GM18508 (cell line): ENCODE measurements around the gene NOP9.
"Not testable (repeated sequence)": the region's sequence is repeated elsewhere in the genome, so short reads cannot be mapped to it uniquely, and the experiment has no call there.

Experiments
- ATAC-seq: cut with Tn5 transposase; IDR thresholded peaks from one replicate; pipeline ENCODE4 v1.9.1; 2021; ENCODE audit warnings: moderate number of reproducible peaks; ENCODE audit not compliant: insufficient read depth, unreplicated experiment

NOP9 gene

DNA sequence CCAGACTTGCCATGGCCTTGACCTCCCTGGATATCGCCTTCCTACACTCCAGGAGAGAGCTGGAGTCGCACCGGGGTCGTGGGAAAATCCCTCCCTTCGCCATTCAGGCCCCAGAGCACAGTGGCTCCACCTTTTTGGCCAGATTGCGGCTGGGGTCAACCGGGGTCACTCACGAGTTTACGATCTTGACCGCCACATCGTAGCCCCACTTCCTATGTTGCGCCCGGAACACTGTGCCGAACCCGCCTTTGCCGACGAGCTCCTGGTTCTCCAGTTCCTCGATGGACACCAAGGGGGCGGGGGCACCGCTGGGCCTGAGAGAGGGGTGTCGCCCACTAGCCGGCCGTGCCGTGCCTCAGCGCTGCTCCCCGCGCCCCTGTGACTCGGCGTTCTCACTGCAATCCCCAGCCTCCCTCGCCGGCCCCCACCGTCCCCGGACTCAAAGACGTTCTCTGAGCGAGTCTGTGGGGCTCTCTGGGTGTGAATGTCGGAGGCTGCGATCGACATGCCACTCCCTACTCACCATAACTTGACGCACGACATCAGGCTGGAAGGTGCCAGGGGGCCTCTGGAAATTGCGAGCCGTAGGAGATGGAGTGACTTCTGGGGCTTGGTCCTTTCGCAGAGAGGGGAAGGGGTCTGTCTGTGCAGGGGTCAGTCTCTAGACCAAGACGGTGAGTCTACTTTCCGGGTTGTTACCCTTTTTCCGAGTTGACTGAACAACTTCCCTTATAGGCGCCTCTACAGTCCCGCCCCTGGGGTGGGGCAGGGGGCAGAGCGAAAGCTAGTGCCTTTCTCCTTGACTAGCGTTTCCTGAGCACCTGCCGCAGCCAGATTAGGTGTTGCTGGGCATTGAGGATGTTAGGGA, 39.9 kb downstream of the NOP9 start, which contains the start of gene RIPK3:
RIPK3 (minus strand) TSS at position 708 of the 868 bp plus-strand sequence; CDS start at position 543, 165 bp downstream.
- ATAC-seq = no peak

DNA sequence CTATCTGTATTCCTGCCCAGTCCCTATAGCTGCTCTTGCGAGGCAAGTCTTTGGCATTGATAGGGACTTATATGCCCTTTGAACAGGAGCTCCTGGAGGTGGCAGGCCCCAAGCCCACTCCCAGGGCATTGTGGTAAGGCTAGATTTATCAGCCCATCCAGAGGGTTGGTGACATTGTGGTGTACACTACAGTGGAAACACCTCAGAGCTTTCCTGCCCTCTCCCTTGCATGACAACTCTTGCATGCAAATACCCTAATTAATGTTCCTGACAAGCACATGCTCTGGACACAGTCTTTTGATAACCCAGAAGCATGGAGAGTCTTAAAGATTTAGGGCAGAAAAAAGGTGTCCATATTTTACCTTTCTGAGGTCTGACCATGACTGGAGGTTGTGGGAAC, 41.0 kb downstream of the NOP9 start:
- no peak for ATAC-seq

DNA sequence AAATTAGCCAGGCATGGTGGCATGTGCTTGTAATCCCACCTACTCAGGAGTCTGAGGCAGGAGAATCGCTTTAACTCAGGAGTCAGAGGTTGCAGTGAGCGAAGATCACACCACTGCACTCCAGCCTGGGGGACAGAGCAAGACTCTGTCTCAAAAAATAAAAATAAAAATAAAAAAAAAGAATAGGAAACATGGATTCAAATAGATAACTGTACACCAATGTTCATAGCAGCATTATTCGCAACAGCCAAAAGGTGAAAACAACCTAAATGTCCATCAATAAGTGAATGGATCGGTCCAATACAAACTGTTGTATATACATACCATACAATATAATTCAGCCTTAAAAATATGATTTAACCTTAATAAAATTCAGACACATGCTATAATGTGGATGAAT, 43.2 kb downstream of the NOP9 start:
- no peak for ATAC-seq

DNA sequence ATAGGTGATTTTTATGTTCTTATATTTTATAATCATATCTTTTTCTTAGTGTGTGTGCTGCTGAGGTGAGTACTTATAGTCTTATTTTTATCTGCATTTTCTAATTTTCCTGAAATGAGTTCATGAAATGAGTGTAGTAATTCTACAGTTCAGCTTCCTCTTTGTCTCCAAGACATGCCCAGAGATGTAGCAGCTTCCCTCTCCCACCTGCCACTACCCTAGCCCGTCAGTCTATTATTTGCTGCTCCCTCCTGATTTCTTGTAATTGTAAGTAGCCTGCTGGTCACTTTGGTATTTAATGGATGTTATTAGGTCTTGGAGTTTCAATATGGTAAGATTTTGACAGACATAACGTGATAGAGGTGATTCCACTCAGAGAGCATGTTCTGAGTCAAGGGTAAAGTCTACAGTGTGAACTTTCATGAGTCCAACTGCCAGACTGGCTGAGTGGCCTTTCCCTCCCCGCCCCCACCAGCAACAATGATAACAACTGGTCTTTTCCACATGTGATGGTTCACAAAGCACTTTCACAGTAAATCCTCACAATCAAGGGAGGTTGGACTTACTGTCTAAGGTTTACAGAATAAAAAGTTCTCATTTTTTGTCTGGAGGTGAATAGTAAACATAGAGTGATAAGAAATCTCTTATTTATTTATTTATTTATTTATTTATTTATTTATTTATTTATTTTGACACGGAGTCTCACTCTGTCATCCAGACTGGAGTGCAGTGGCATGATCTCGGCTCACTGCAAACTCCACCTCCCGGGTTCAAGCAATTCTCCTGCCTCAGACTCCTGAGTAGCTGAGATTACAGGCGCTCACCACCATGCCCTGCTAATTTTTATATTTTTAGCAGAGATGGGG, 44.4 kb downstream of the NOP9 start:
- no peak for ATAC-seq

DNA sequence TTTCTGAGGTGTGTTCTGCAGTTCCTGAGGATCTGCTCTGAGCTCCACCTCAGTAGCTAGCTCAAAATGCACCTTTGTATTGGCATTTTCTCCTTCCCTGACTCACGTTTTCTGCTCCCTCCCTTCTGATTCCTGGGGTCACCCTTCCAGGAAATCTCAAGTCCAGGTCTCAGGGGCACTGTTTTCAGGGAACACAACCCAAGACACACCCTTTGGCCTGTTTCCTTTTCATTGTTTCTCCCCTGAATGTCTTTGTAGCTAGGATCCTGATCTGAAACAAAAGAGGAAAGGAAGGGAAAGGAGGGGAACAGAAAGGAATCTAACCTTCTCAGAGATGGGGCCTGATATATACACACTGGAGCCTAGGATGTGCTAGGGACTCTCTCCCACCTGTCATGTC, 47.5 kb downstream of the NOP9 start:
- no peak for ATAC-seq

GRCh38 chr14:24348186-24348585, 48.5 kb downstream of the NOP9 start:
- ATAC-seq = no peak

GRCh38 chr14:24349742-24350141, 50.1 kb downstream of the NOP9 start:
- ATAC-seq = no peak

DNA sequence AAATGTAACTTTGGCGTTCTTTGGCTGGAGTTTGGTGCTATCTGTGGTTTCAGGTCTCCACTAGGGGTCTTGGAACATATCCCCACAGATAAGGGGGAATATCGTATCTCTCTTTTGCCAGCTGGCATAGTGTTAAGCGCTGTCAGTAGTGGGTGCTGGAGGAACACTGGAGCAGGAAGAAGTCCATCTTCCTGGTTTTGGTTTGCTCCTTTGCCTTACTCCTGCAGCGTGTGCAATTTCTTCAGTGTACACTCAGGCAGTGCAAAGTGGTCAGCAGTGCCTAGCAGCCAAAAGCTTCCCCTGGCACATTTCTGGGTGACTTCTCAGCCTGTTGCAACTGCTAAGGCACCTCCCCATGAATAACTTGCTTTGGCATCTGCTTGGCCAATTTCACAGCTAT, 51.9 kb downstream of the NOP9 start:
- no peak for ATAC-seq

DNA sequence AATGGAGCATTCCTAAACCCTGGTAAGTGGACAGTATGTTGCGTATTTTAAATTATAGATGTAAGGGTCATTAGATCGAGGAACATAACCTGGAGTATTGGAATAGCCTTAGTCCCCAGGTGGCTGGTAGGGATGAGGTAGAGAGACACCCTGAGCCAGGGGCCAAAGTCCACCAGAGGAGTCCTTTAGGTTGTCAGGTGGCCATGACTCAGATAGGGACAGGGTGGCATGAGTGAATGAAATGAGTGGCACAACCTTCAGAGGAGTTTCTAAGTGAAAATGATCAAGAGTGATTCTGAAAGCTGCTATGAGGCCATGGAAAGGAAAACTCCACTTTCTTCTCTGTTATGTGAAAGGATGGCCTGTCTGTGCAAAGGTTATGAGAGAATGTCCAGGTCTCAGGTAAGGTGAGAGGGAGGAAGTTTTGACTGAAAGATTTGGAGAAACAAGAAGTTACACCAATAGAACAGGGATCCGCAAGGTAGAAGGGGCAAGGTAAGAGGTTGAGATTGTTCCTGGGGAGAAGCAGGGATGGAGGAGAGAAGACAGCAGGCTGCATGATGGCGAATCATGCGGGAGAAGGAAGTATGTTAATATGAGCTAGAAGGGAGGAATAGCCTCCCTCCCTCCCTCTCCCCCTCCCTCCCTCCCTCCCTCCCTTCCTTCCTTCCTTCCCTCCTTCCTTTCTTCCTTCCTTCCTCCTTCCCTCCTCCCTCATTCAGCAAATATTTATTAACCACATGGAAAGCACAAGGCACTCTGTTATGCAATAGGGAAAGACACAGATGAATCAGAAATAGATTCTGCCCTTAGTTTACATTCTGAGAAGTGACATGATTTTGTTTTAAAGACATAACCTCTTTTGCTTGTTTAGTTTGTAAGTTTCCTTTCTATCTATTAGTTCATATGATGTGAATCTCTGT, 54.2 kb downstream of the NOP9 start:
- no peak for ATAC-seq

GRCh38 chr14:24354482-24354825, 54.8 kb downstream of the NOP9 start:
- not testable (repeated sequence) for ATAC-seq

GRCh38 chr14:24355009-24355408, 55.4 kb downstream of the NOP9 start:
- ATAC-seq = no peak

DNA sequence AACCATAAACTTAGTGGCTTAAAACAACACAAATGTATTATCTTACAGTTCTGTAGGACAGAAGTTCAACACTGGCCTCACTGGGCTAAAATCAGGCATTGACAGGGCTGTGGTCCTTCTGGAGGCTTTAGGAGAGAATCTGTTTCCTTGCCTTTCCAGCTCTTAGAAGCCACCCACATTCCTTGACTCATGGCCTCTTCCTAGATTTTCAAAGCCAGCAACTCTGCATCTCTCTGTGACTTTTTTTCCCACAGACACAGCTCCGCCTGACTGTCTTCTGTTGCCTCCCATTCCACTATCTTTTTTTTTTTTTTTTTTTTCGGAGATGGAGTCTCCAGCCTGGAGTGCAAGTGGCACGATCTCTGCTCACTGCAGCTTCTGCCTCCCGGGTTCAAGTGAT, 56.6 kb downstream of the NOP9 start:
- ATAC-seq = no peak
